ENCODE results near the gene CD96. TPM values are rescaled to one million over a fixed set of nuclear protein-coding genes. Genes with fewer than 3 reads are reported as not detected.
A peak's percentile ranks its signal among the peaks of the same experiment; 100 is the strongest.
"Not testable (repeated sequence)": the region's sequence is repeated elsewhere in the genome, so short reads cannot be mapped to it uniquely, and the experiment has no call there.

CD96 gene
- polyA plus RNA-seq, 1 donor, result 2.0 TPM

- DNase-seq, result not testable (repeated sequence)
Observed at GRCh38 chr3:111561902-111562301, 19.9 kb downstream of the CD96 start.

GRCh38 chr3:111566844-111567243 lies 24.8 kb downstream of the CD96 start:
- DNase-seq, result no peak

- no peak for DNase-seq
Observed at GRCh38 chr3:111568355-111568754, 26.4 kb downstream of the CD96 start.

GRCh38 chr3:111568911-111569310 lies 26.9 kb downstream of the CD96 start:
- no peak for DNase-seq

GRCh38 chr3:111570404-111571030 lies 28.5 kb downstream of the CD96 start:
- no peak for DNase-seq

GRCh38 chr3:111571282-111571681 lies 29.3 kb downstream of the CD96 start:
- no peak for DNase-seq

GRCh38 chr3:111571907-111572460 lies 30.0 kb downstream of the CD96 start:
- no peak for DNase-seq

GRCh38 chr3:111577113-111577512 lies 35.1 kb downstream of the CD96 start:
- DNase-seq, result no peak

GRCh38 chr3:111577798-111578685 lies 36.0 kb downstream of the CD96 start:
- DNase-seq, result peak; percentile 7

GRCh38 chr3:111578867-111579266 lies 36.9 kb downstream of the CD96 start:
- no peak for DNase-seq

GRCh38 chr3:111579495-111579894 lies 37.5 kb downstream of the CD96 start:
- DNase-seq, result no peak

- DNase-seq, result no peak
Observed at GRCh38 chr3:111581403-111582119, 39.6 kb downstream of the CD96 start.

- no peak for DNase-seq
Observed at GRCh38 chr3:111582120-111582474, 40.1 kb downstream of the CD96 start.

- DNase-seq, result no peak
Observed at GRCh38 chr3:111584744-111585143, 42.7 kb downstream of the CD96 start.

GRCh38 chr3:111585217-111585616 lies 43.2 kb downstream of the CD96 start:
- no peak for DNase-seq

GRCh38 chr3:111588527-111588926 lies 46.5 kb downstream of the CD96 start:
- DNase-seq, result no peak

GRCh38 chr3:111589303-111590142 lies 47.5 kb downstream of the CD96 start:
- no peak for DNase-seq

- no peak for DNase-seq
Observed at GRCh38 chr3:111590143-111590491, 48.1 kb downstream of the CD96 start.

GRCh38 chr3:111591555-111591954 lies 49.6 kb downstream of the CD96 start:
- DNase-seq, result no peak

- no peak for DNase-seq
Observed at GRCh38 chr3:111592143-111592542, 50.1 kb downstream of the CD96 start.

GRCh38 chr3:111592936-111593335 lies 50.9 kb downstream of the CD96 start:
- DNase-seq, result no peak

- no peak for DNase-seq
Observed at GRCh38 chr3:111593666-111594065, 51.7 kb downstream of the CD96 start.

Measured in left kidney (tissue), 2 donors.